K562 treated with DMSO at 1 percent for 24 hours (cell line): ENCODE measurements around the gene ALPI. TPM values are rescaled to one million over a fixed set of nuclear protein-coding genes. Genes with fewer than 3 reads are reported as not detected.

ENCODE experiments used
- total RNA-seq: library from RNA; unstranded; fragments of 300-600 nt; gene quantifications from 2 replicates; pipeline ENCODE4 v1.2.3, GENCODE V29; 2022; ENCODE audit warnings: low read depth; ENCODE audit not compliant: insufficient read depth

The ALPI gene
- not detected in 2 replicates for total RNA-seq

DNA sequence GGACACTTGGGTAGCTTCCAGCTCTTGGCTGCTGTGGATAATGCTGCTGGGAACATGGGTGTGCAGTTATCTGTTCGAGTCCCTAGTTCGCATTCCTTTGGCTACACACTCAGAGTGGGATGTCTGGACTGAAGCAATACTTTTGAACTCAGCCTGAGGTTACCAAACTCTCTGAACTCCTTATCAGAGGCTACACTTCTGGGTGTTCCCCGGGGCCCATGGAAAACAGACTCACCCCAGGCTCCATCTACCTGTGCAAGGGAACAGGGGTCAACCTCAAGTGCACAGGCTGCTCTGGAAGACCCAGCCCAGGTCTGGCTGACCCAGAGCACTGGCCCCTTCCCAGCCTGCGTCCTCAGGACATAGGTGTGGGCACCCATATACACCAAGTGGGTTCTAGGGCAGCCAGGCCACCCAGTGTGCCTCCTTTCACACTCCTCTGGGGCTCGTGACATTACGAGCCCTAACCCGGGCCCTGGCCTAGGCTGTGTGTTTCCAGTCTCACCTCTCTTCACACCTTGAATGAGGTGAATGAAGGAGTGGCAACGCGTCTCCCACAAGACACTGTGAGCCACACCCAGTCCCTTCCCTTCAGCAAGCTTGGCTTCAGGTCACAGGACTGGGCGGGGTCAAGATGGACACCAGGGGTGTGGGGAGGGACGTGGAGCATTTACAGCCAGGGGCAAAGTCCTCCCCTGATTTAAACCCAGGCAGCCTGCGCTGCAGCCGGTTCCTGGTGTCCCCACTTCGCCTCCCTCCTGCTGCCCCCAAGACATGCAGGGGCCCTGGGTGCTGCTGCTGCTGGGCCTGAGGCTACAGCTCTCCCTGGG lies at the start of gene ALPI:
Gene ALPI, plus strand, starts transcription at position 728 of the 830 bp plus-strand sequence. Its CDS starts 47 bp downstream, at position 775.

DNA sequence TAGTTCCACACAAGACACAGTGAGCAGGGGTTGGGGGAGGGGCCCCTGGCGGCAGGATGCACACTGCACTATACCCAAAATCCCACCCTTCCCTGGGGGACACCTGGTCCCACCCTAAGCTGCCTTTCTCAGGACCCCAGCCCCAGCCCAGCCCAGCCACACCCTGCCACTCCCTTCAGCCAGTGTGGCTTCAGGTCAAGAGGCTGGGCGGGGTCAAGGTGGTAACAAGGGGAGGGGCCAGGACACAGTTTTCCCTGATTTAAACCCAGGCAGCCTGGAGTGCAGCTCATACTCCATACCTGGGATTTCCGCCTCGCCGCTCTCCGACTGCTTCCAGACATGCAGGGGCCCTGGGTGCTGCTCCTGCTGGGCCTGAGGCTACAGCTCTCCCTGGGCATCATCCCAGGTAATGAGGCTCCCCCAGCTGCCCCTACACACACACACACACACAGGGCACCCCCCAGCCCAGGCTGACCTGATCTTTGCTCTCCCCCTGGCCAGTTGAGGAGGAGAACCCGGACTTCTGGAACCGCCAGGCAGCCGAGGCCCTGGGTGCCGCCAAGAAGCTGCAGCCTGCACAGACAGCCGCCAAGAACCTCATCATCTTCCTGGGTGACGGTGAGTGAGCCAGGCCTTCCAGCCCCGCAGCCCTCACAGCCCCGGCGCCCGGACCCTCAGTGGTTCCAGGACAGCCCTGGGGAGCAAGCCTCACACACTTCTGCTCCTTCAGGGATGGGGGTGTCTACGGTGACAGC lies 49.2 kb upstream of the ALPI start, which contains the start of gene ALPG:
Gene ALPG, plus strand, starts transcription at position 289 of the 755 bp plus-strand sequence. Its CDS starts 51 bp downstream, at position 340.

DNA sequence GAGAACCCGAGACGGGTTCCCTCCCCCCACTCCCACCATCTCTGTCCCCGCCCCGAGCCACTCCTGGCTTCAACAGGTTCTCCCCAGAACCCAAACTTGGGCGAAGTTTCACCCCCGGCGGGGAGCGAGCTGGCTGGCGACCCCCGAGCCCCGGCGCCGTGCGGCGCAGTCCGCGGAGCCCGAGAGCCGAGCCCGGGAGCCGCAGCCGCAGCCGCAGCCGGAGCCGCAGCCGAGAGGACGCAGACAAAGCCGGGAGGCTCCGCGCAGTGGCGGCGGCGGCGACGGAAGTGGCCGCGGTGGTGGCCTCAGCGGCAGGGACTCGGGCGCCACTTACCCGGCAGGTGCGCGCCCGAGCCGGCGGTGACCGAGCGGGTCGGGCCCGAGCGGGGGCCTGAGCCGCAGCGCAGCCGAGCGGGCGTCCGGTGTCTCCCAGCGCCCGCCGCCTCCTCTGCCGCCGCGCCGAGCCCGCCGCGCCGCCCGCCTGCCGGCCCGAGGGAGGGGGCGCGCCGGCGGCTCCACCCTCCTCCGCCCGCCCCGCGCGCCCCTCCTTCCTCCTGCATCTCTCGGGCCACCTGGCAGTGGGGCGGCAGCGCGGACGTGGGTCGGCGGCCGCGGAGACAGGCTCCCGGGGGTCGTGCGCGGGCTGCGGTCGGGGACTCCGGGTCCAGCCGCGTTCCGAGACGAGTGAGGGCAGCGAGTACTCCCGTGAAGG lies 31.6 kb downstream of the ALPI start, which contains the start of gene ECEL1:
Gene ECEL1, minus strand, starts transcription at position 450 of the 712 bp plus-strand sequence. CDS start 1,181 bp downstream, outside the sequence.

Other genes with a start within 250 kb of the ALPI start
- gene ALPP, start 77.4 kb upstream of the ALPI start, total RNA-seq = not detected in 2 replicates
- gene ALPG, start 49.3 kb upstream of the ALPI start, total RNA-seq = 0.70 TPM in 1 of 2 replicates, not detected in the other
- gene ECEL1, start 31.7 kb downstream of the ALPI start, total RNA-seq = not detected in 2 replicates
- gene PRSS56, start 64.2 kb downstream of the ALPI start, total RNA-seq = not detected in 2 replicates
- gene CHRND, start 70.0 kb downstream of the ALPI start, total RNA-seq = not detected in 2 replicates
- gene CHRNG, start 83.5 kb downstream of the ALPI start, total RNA-seq = not detected in 2 replicates
- 1.5 and 2.9 TPM in 2 replicates for gene TIGD1, start 94.4 kb downstream of the ALPI start, total RNA-seq
- 54.3 and 60.6 TPM in 2 replicates for gene EIF4E2, start 94.5 kb downstream of the ALPI start, total RNA-seq
- 29.9 and 31.4 TPM in 2 replicates for gene EFHD1, start 177.5 kb downstream of the ALPI start, total RNA-seq
- gene GIGYF2, start 241.2 kb downstream of the ALPI start, total RNA-seq = 21.4 and 25.8 TPM in 2 replicates